C4-2B (cell line): ENCODE data around the gene DAPK1.

Experiments
- ZFX ChIP-seq: fragments of 450-650 bp; IDR thresholded peaks from 2 replicates; pipeline ENCODE4 v1.6.1; 2017
- TF ChIP-seq, protein P1 (sequence below): fragments of 450-650 bp; conservative IDR thresholded peaks from 2 replicates; pipeline ENCODE4 v1.5.1; 2017; ENCODE audit warnings: mild to moderate bottlenecking

DNA sequence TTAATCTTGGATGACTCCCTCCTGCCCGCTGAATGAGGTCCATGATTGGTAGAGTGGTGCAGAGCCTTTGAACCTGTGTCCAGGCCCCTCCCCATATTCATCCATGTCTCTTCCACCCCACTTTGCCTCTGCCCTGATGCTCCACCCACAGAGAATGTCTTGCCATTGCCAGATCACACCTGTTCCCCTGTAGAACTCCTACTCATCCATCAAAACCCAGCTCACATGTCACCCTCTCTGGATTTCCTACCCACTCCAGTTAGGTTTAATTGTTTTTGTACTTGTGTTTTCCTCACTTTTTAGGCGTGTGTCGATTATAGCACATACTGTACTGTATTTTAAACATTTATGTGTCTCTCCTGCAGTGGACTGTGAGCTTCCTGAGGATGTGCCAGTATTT lies 121.3 kb downstream of the DAPK1 start:
- TF ChIP-seq, protein P1, sequence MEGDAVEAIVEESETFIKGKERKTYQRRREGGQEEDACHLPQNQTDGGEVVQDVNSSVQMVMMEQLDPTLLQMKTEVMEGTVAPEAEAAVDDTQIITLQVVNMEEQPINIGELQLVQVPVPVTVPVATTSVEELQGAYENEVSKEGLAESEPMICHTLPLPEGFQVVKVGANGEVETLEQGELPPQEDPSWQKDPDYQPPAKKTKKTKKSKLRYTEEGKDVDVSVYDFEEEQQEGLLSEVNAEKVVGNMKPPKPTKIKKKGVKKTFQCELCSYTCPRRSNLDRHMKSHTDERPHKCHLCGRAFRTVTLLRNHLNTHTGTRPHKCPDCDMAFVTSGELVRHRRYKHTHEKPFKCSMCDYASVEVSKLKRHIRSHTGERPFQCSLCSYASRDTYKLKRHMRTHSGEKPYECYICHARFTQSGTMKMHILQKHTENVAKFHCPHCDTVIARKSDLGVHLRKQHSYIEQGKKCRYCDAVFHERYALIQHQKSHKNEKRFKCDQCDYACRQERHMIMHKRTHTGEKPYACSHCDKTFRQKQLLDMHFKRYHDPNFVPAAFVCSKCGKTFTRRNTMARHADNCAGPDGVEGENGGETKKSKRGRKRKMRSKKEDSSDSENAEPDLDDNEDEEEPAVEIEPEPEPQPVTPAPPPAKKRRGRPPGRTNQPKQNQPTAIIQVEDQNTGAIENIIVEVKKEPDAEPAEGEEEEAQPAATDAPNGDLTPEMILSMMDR = no peak
- TF ChIP-seq ZFX = no peak
